GM23248 (cell line): ENCODE data around the gene CLOCK. TPM values are rescaled to one million over a fixed set of nuclear protein-coding genes. Genes with fewer than 3 reads are reported as not detected.
"Not testable (repeated sequence)": the region's sequence is repeated elsewhere in the genome, so short reads cannot be mapped to it uniquely, and the experiment has no call there.

Experiments
- DNase-seq: peaks from one replicate; pipeline ENCODE4 v3.0.0-alpha.2; 2015
- H2AFZ ChIP-seq: fragments of 200-600 bp; sonication (generic); 2 replicates; pipeline ENCODE4 v1.6.1; 2016; ENCODE audit warnings: antibody characterized with exemption
- H3F3A ChIP-seq: fragments of 200-600 bp; sonication (generic); 2 replicates; pipeline ENCODE4 v1.6.1; 2016; ENCODE audit warnings: mild to moderate bottlenecking, antibody characterized with exemption, mixed run types; ENCODE audit not compliant: insufficient read depth
- H3K27ac ChIP-seq: fragments of 200-600 bp; sonication (generic); 2 replicates; pipeline ENCODE4 v1.5.1; 2016; ENCODE audit warnings: mild to moderate bottlenecking
- H3K27me3 ChIP-seq: fragments of 200-600 bp; sonication (generic); replicated peaks from 2 replicates; pipeline ENCODE4 v1.6.1; 2016; ENCODE audit warnings: mild to moderate bottlenecking; ENCODE audit not compliant: insufficient read depth
- H3K36me3 ChIP-seq: fragments of 200-600 bp; sonication (generic); 2 replicates; pipeline ENCODE4 v1.6.1; 2016; ENCODE audit warnings: low read depth, mild to moderate bottlenecking
- H3K4me1 ChIP-seq: fragments of 200-600 bp; sonication (generic); 2 replicates; pipeline ENCODE4 v1.6.1; 2016; ENCODE audit warnings: mild to moderate bottlenecking; ENCODE audit not compliant: insufficient read depth
- H3K4me2 ChIP-seq: fragments of 200-600 bp; sonication (generic); one replicate; pipeline ENCODE4 v1.6.1; 2016; ENCODE audit warnings: mild to moderate bottlenecking; ENCODE audit not compliant: unreplicated experiment
- H3K4me3 ChIP-seq: fragments of 200-600 bp; sonication (generic); 2 replicates; pipeline ENCODE4 v1.5.1; 2016; ENCODE audit warnings: mild to moderate bottlenecking
- H3K79me2 ChIP-seq: fragments of 200-600 bp; sonication (generic); 2 replicates; pipeline ENCODE4 v1.6.1; 2016; ENCODE audit warnings: mild to moderate bottlenecking; ENCODE audit not compliant: insufficient read depth
- H3K9ac ChIP-seq: fragments of 200-600 bp; sonication (generic); 2 replicates; pipeline ENCODE4 v1.6.1; 2016; ENCODE audit warnings: mild to moderate bottlenecking
- H3K9me2 ChIP-seq: fragments of 200-600 bp; sonication (generic); 2 replicates; pipeline ENCODE4 v1.6.1; 2016; ENCODE audit warnings: mixed run types, mild to moderate bottlenecking, moderate library complexity; ENCODE audit not compliant: insufficient read depth
- H3K9me3 ChIP-seq: fragments of 200-600 bp; sonication (generic); one replicate; pipeline ENCODE4 v1.6.1; 2017; ENCODE audit warnings: low read depth
- H4K20me1 ChIP-seq: fragments of 200-600 bp; sonication (generic); 2 replicates; pipeline ENCODE4 v1.6.0; 2016; ENCODE audit not compliant: insufficient read depth
- EZH2 ChIP-seq: fragments of 200-600 bp; sonication (generic); IDR thresholded peaks from 2 replicates; pipeline ENCODE4 v1.6.1; 2018; ENCODE audit warnings: antibody characterized with exemption, mild to moderate bottlenecking; ENCODE audit not compliant: insufficient read depth, poor library complexity, severe bottlenecking
- EZH2phosphoT487 ChIP-seq: fragments of 200-600 bp; sonication (generic); IDR thresholded peaks from 2 replicates; pipeline ENCODE4 v1.6.1; 2018; ENCODE audit warnings: antibody characterized with exemption, moderate library complexity, mild to moderate bottlenecking, low read depth; ENCODE audit not compliant: insufficient read depth
- WGBS, 2 experiments: methylation state at CpG; one replicate each; pipeline ENCODE4 v1.1.6; 2015 to 2017; ENCODE audit warnings: low lambda C conversion rate in 2 of 2, low coverage in 1 of 2; ENCODE audit errors: missing lambda C conversion rate in 2 of 2; 5-methylcytosine and 5-hydroxymethylcytosine counted together
- in situ Hi-C: fragments of 300-500 bp; cut with MboI; formaldehyde crosslinking; loops from 2 replicates; pipeline ENCODE4 v1.15.0; 2020
- polyA plus RNA-seq: library from polyadenylated mRNA; unstranded; fragments of >200 nt; fragmentation: Nextera tagmentation; extraction: Ambion mirVana; gene quantifications from 2 replicates; pipeline ENCODE4 v1.2.1, GENCODE V29; 2016
- total RNA-seq: library from RNA; depleted of rRNA; stranded (reverse); fragments of >200 nt; shearing (Covaris generic); gene quantifications from 2 replicates; pipeline ENCODE4 v1.2.3, GENCODE V29; 2014

CLOCK gene
- total and polyA plus RNA-seq, 2 experiments from 2014 or later = 16.5 to 28.0 TPM

- H3K27me3 ChIP-seq = no peaks in the 10 kb centered on the region
- peak overlapping the region; percentile 73 for H3K9ac ChIP-seq
- TF ChIP-seq EZH2 = no peak
- peaks cover 25% of the 10 kb centered on the region for H3F3A ChIP-seq
- 0 out of 2 replicates have a peak, but pooled peaks cover under 1% of the 10 kb centered on the region for H3K79me2 ChIP-seq
- peak overlapping the region; percentile 80 for H2AFZ ChIP-seq
- peak overlapping the region; percentile 49 for H3K27ac ChIP-seq
- H3K36me3 ChIP-seq = no peaks in the 10 kb centered on the region
- H4K20me1 ChIP-seq = no peaks in the 10 kb centered on the region
- H3K4me2 ChIP-seq = peak overlapping the region; percentile 81
- H3K4me3 ChIP-seq = peak overlapping the region; percentile 73
- peak; percentile 84 for DNase-seq
- no peaks in the 10 kb centered on the region for H3K9me3 ChIP-seq
- WGBS, 2 experiments = 36 to 39% methylated on average over 10 of the region's 10 CpGs
- in situ Hi-C loops = loop anchor here (25.0 kb wide), 1 partner anchor 541 kb away; no protein-coding TSS in a partner anchor
- peaks cover 21% of the 10 kb centered on the region for H3K4me1 ChIP-seq
- no peaks in the 10 kb centered on the region for H3K9me2 ChIP-seq
Observed at GRCh38 chr4:55553441-55554201, 6.9 kb upstream of the CLOCK start.

GRCh38 chr4:55551964-55552363 is 5.3 kb upstream of the CLOCK start:
- H3K36me3 ChIP-seq, H3K9me2 ChIP-seq, H3K27me3 ChIP-seq, H3K4me2 ChIP-seq, H3K9ac ChIP-seq, H3K79me2 ChIP-seq, H3K27ac ChIP-seq, DNase-seq, H2AFZ ChIP-seq, H3K9me3 ChIP-seq, H4K20me1 ChIP-seq, H3K4me3 ChIP-seq: not testable (repeated sequence)
- Histone ChIP-seq H3F3A (peaks cover 41% of the 10 kb centered on the region), H3K4me1 (peaks cover 30% of the 10 kb centered on the region)
- 81 to 83% methylated on average over 6 of the region's 6 CpGs for WGBS, 2 experiments
- in situ Hi-C loops = loop anchor here (25.0 kb wide), 1 partner anchor 540 kb away; no protein-coding TSS in a partner anchor

GRCh38 chr4:55549888-55550287 is 3.2 kb upstream of the CLOCK start:
- Histone ChIP-seq H3K9me3 (no peaks in the 10 kb centered on the region), H3K4me1 (peaks cover 30% of the 10 kb centered on the region), H3K27ac (peak overlapping the region; percentile 47), H3F3A (peaks cover 47% of the 10 kb centered on the region), H4K20me1 (no peaks in the 10 kb centered on the region), H3K79me2 (peaks cover 12% of the 10 kb centered on the region), H3K9ac (no peak overlapping the region), H3K4me3 (peak overlapping the region; percentile 17; the same call in 1 of the 2 replicates), H3K27me3 (no peaks in the 10 kb centered on the region), H3K4me2 (peak overlapping the region; percentile 54), H3K9me2 (no peaks in the 10 kb centered on the region), H3K36me3 (no peaks in the 10 kb centered on the region), H2AFZ (no peak overlapping the region)
- WGBS, 2 experiments = 26 to 34% methylated on average over 2 of the region's 2 CpGs
- in situ Hi-C loops = loop anchor here (25.0 kb wide), 1 partner anchor 538 kb away; no protein-coding TSS in a partner anchor
- TF ChIP-seq EZH2phosphoT487 (no peak), EZH2 (no peak)
- peak; percentile 86 for DNase-seq

GRCh38 chr4:55547918-55548317 is 1.2 kb upstream of the CLOCK start:
- no peak for DNase-seq
- Histone ChIP-seq H3K36me3 (no peaks in the 10 kb centered on the region), H4K20me1 (no peaks in the 10 kb centered on the region), H3K79me2 (peaks cover 32% of the 10 kb centered on the region), H3K9ac (peak overlapping the region; percentile 89), H3K27ac (peak overlapping the region; percentile 89), H3F3A (peaks cover 58% of the 10 kb centered on the region), H3K4me2 (peak overlapping the region; percentile 85), H3K27me3 (no peaks in the 10 kb centered on the region), H3K9me2 (no peaks in the 10 kb centered on the region), H3K9me3 (no peaks in the 10 kb centered on the region), H3K4me1 (peaks cover 43% of the 10 kb centered on the region), H2AFZ (peak overlapping the region; percentile 88), H3K4me3 (peak overlapping the region; percentile 82)
- in situ Hi-C loops = no loop called here
- 28% methylated on average over 4 of the region's 4 CpGs for WGBS, 2 experiments
- TF ChIP-seq EZH2phosphoT487 (no peak), EZH2 (no peak)

- Histone ChIP-seq H3F3A (peaks cover 62% of the 10 kb centered on the region), H3K9me3 (no peaks in the 10 kb centered on the region), H3K9me2 (no peaks in the 10 kb centered on the region), H3K79me2 (peaks cover 37% of the 10 kb centered on the region), H3K4me1 (peaks cover 47% of the 10 kb centered on the region), H2AFZ (peak overlapping the region; percentile 88), H3K4me3 (peak overlapping the region; percentile 82), H3K9ac (peak overlapping the region; percentile 89), H3K4me2 (peak overlapping the region; percentile 85), H3K27ac (peak overlapping the region; percentile 89), H4K20me1 (no peaks in the 10 kb centered on the region), H3K27me3 (no peaks in the 10 kb centered on the region), H3K36me3 (no peaks in the 10 kb centered on the region)
- TF ChIP-seq EZH2 (no peak), EZH2phosphoT487 (no peak)
- WGBS, 2 experiments = 0% methylated on average over 9 to 10 of the region's 10 CpGs
- no peak for DNase-seq
- in situ Hi-C loops = no loop called here
Observed at GRCh38 chr4:55547466-55547770, 709 bp upstream of the CLOCK start.
